LNCaP clone FGC (cell line): ENCODE results near the gene COX5A.

Source experiments
- DNase-seq: peaks from one replicate; pipeline ENCODE4 v3.0.0-alpha.2; 2011; ENCODE audit warnings: low read depth
- H3K4me3 ChIP-seq: 2 replicates; pipeline ENCODE4 v1.5.1; 2011; ENCODE audit warnings: mild to moderate bottlenecking, low read depth, low read length, control low read depth
- CTCF ChIP-seq: IDR thresholded peaks from 2 replicates; pipeline ENCODE4 v1.5.1; 2012; ENCODE audit warnings: mild to moderate bottlenecking; ENCODE audit not compliant: control insufficient read depth, insufficient read depth; ENCODE audit errors: extremely low read depth

COX5A gene

GRCh38 chr15:74960995-74961588, 23.2 kb upstream of the COX5A start:
- no peak for TF ChIP-seq CTCF
- H3K4me3 ChIP-seq = no peak overlapping the region
- DNase-seq = no peak

- TF ChIP-seq CTCF = no peak
- no peak for DNase-seq
- no peak overlapping the region for H3K4me3 ChIP-seq
Measured at GRCh38 chr15:74960286-74960685, 22.4 kb upstream of the COX5A start.

- no peak overlapping the region for H3K4me3 ChIP-seq
- no peak for DNase-seq
- no peak for TF ChIP-seq CTCF
Measured at GRCh38 chr15:74959586-74959939, 21.7 kb upstream of the COX5A start.

GRCh38 chr15:74958908-74959585, 21.2 kb upstream of the COX5A start:
- H3K4me3 ChIP-seq = no peak overlapping the region
- DNase-seq = no peak

GRCh38 chr15:74958320-74958907, 20.5 kb upstream of the COX5A start:
- no peak for TF ChIP-seq CTCF
- DNase-seq = no peak
- no peak overlapping the region for H3K4me3 ChIP-seq

More at GRCh38 chr15:74958908-74959585, 21.2 kb upstream of the COX5A start:
- TF ChIP-seq CTCF = no peak

GRCh38 chr15:74957476-74958035, 19.7 kb upstream of the COX5A start:
- DNase-seq = no peak
- H3K4me3 ChIP-seq = no peak overlapping the region
- no peak for TF ChIP-seq CTCF
